MM.1S (cell line): Measurements from ENCODE around the gene CEMIP2.

Experiments used
- DNase-seq: peaks from one replicate; pipeline ENCODE4 v3.0.0-alpha.2; 2015
- H2AFZ ChIP-seq: fragments of 300-600 bp; sonication (generic); 2 replicates; pipeline ENCODE4 v1.6.0; 2016; ENCODE audit warnings: antibody characterized with exemption, low read length
- H3F3A ChIP-seq: fragments of 300-600 bp; sonication (generic); 2 replicates; pipeline ENCODE4 v1.6.1; 2016; ENCODE audit warnings: mild to moderate bottlenecking, antibody characterized with exemption, low read length, moderate library complexity, mixed read lengths; ENCODE audit not compliant: insufficient read depth
- H3K27ac ChIP-seq: fragments of 300-600 bp; sonication (generic); 2 replicates; pipeline ENCODE4 v1.5.1; 2016; ENCODE audit warnings: mild to moderate bottlenecking, low read length
- H3K27me3 ChIP-seq: fragments of 300-600 bp; sonication (generic); replicated peaks from 2 replicates; pipeline ENCODE4 v1.6.0; 2016; ENCODE audit warnings: low read length; ENCODE audit not compliant: insufficient read depth
- H3K36me3 ChIP-seq: fragments of 300-600 bp; sonication (generic); replicated peaks from 2 replicates; pipeline ENCODE4 v1.6.1; 2016; ENCODE audit warnings: mild to moderate bottlenecking, low read length, mixed read lengths; ENCODE audit not compliant: insufficient read depth
- H3K4me1 ChIP-seq: fragments of 300-600 bp; sonication (generic); 2 replicates; pipeline ENCODE4 v1.6.1; 2016; ENCODE audit warnings: low read length, mixed read lengths
- H3K4me2 ChIP-seq: fragments of 300-600 bp; sonication (generic); 2 replicates; pipeline ENCODE4 v1.6.0; 2016; ENCODE audit warnings: low read depth, low read length
- H3K4me3 ChIP-seq: fragments of 300-600 bp; sonication (generic); 2 replicates; pipeline ENCODE4 v1.5.1; 2016; ENCODE audit warnings: low read length, mixed read lengths
- H3K79me2 ChIP-seq: fragments of 300-600 bp; sonication (generic); 2 replicates; pipeline ENCODE4 v1.6.1; 2016; ENCODE audit warnings: mixed run types, low read length, mixed read lengths
- H3K9ac ChIP-seq: fragments of 300-600 bp; sonication (generic); 2 replicates; pipeline ENCODE4 v1.6.1; 2016; ENCODE audit warnings: low read length, mixed read lengths
- H3K9me2 ChIP-seq: fragments of 300-600 bp; sonication (generic); replicated peaks from 2 replicates; pipeline ENCODE4 v1.6.1; 2016; ENCODE audit warnings: mild to moderate bottlenecking, low read length, mixed read lengths; ENCODE audit not compliant: insufficient read depth
- H3K9me3 ChIP-seq: fragments of 300-600 bp; sonication (generic); replicated peaks from 2 replicates; pipeline ENCODE4 v1.6.1; 2016; ENCODE audit warnings: mild to moderate bottlenecking, low read length, mixed read lengths; ENCODE audit not compliant: insufficient read depth
- H4K20me1 ChIP-seq: fragments of 300-600 bp; sonication (generic); 2 replicates; pipeline ENCODE4 v1.6.1; 2016; ENCODE audit warnings: mild to moderate bottlenecking, low read length, moderate library complexity, mixed read lengths; ENCODE audit not compliant: insufficient read depth
- EZH2 ChIP-seq: fragments of 300-600 bp; sonication (generic); optimal IDR thresholded peaks from 2 replicates; pipeline ENCODE3; 2017; ENCODE audit warnings: low read depth, mild to moderate bottlenecking, antibody characterized with exemption, low read length, mixed read lengths
- EZH2phosphoT487 ChIP-seq: fragments of 300-600 bp; sonication (generic); IDR thresholded peaks from 2 replicates; pipeline ENCODE4 v1.6.1; 2018; ENCODE audit warnings: antibody characterized with exemption, low read length
- TF ChIP-seq, protein P1 (sequence below): fragments of 300-600 bp; sonication (generic); IDR thresholded peaks from 2 replicates; pipeline ENCODE4 v1.5.1; 2016; ENCODE audit warnings: antibody characterized with exemption, low read length, mixed read lengths

Gene CEMIP2

DNA sequence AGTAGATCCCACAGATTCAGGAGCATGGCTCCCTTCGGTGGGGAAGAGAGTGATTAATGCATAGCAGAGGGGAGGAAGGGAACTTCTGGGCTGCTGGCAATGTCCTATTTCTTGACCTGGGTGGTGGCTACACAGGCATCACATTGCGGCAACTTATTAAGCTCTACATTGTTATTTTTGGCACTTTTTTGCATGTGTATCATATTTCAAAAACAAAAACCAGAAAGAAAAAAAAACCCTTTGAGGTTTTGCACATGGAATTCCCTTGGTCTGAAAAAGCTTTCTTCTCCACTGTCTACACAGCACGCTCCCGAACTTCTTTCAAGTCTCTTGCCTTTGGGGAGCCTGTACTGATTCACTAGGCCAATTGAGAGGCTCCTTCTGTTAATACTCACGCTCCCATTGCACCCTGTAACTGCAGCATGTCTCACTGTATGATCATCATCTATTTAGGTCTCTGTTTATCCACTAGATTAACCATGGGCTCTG, 25.1 kb downstream of the CEMIP2 start:
- H3F3A ChIP-seq = no peaks in the 10 kb centered on the region
- H3K27ac ChIP-seq = no peak overlapping the region
- no peaks in the 10 kb centered on the region for H3K27me3 ChIP-seq
- H3K4me2 ChIP-seq = no peak overlapping the region
- H3K36me3 ChIP-seq = no peaks in the 10 kb centered on the region
- H2AFZ ChIP-seq = no peak overlapping the region
- H3K9me3 ChIP-seq = no peaks in the 10 kb centered on the region
- H3K4me1 ChIP-seq = no peaks in the 10 kb centered on the region
- no peaks in the 10 kb centered on the region for H3K79me2 ChIP-seq
- H3K9ac ChIP-seq = no peak overlapping the region
- H3K9me2 ChIP-seq = no peaks in the 10 kb centered on the region
- TF ChIP-seq, protein P1, sequence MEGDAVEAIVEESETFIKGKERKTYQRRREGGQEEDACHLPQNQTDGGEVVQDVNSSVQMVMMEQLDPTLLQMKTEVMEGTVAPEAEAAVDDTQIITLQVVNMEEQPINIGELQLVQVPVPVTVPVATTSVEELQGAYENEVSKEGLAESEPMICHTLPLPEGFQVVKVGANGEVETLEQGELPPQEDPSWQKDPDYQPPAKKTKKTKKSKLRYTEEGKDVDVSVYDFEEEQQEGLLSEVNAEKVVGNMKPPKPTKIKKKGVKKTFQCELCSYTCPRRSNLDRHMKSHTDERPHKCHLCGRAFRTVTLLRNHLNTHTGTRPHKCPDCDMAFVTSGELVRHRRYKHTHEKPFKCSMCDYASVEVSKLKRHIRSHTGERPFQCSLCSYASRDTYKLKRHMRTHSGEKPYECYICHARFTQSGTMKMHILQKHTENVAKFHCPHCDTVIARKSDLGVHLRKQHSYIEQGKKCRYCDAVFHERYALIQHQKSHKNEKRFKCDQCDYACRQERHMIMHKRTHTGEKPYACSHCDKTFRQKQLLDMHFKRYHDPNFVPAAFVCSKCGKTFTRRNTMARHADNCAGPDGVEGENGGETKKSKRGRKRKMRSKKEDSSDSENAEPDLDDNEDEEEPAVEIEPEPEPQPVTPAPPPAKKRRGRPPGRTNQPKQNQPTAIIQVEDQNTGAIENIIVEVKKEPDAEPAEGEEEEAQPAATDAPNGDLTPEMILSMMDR = no peak
- TF ChIP-seq EZH2 (no peak), EZH2phosphoT487 (no peak)
- DNase-seq = no peak
- no peak overlapping the region for H3K4me3 ChIP-seq
- no peaks in the 10 kb centered on the region for H4K20me1 ChIP-seq

DNA sequence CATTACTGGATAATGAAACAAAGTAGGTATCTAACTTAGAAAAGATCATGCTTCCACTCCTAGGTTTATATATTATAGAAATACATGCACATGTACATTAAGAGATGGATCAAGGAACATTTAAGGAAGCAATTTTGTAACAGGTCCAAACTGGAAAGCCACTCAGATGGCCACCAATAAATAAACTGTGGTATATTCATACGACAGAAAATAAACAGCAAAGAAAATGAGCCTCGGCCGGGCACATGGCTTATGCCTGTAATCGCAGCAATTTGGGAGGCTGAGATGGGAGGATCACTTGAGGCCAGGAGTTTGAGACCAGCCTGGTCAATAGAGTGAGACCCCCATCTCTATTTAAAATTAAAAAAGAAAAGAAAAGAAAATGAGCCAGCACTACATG, 25.6 kb downstream of the CEMIP2 start:
- no peak overlapping the region for H3K4me2 ChIP-seq
- no peak for TF ChIP-seq EZH2
- TF ChIP-seq EZH2phosphoT487 = no peak
- TF ChIP-seq, protein P1 = no peak
- H3K27ac ChIP-seq = no peak overlapping the region
- H3K36me3 ChIP-seq = no peaks in the 10 kb centered on the region
- H2AFZ ChIP-seq = no peak overlapping the region
- H3K9ac ChIP-seq = no peak overlapping the region
- H3K27me3 ChIP-seq = no peaks in the 10 kb centered on the region
- no peaks in the 10 kb centered on the region for H4K20me1 ChIP-seq
- no peaks in the 10 kb centered on the region for H3K4me1 ChIP-seq
- H3K4me3 ChIP-seq = no peak overlapping the region
- no peak for DNase-seq
- no peaks in the 10 kb centered on the region for H3K9me3 ChIP-seq
- H3K9me2 ChIP-seq = no peaks in the 10 kb centered on the region
- H3K79me2 ChIP-seq = no peaks in the 10 kb centered on the region
- H3F3A ChIP-seq = no peaks in the 10 kb centered on the region

DNA sequence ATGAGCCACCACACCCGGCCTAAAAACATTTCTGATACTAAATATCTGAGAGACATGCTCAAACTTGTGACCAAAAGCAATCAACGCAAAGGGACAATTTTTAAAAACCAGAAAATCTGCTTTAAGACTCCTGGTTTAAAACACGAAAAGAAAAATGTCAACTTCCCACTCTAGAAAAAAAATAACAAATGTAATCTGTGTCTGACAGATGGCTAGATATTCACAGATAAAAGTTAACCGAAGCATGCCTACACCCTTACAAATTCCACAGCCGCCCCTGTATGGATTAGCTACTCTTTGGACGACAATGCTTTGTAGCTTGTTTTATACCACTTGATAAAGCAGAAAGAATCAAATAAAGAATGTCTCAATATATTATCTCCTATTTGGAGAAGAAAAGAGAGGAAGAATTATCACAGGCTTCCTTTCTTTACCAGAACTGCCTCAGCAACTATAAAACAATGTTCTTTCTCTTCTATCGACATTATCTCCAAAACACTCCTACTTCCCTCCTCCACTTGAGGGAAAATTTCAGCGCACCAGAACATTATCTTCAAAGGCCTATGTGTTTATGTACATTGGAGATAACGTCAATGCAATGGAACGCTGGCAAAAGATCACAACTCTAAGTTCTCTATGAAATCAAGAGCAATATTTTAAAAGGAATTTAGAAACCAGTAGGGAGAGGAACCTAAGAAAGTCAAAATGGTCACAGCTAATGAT, 26.2 kb downstream of the CEMIP2 start:
- no peak overlapping the region for H3K27ac ChIP-seq
- no peak overlapping the region for H3K9ac ChIP-seq
- no peak overlapping the region for H2AFZ ChIP-seq
- no peaks in the 10 kb centered on the region for H3K9me3 ChIP-seq
- H3K36me3 ChIP-seq = no peaks in the 10 kb centered on the region
- H3K79me2 ChIP-seq = no peaks in the 10 kb centered on the region
- no peaks in the 10 kb centered on the region for H3F3A ChIP-seq
- H3K4me1 ChIP-seq = no peaks in the 10 kb centered on the region
- no peaks in the 10 kb centered on the region for H4K20me1 ChIP-seq
- TF ChIP-seq, protein P1 = no peak
- no peak for TF ChIP-seq EZH2phosphoT487
- TF ChIP-seq EZH2 = no peak
- DNase-seq = no peak
- no peak overlapping the region for H3K4me3 ChIP-seq
- H3K27me3 ChIP-seq = no peaks in the 10 kb centered on the region
- H3K9me2 ChIP-seq = no peaks in the 10 kb centered on the region
- no peak overlapping the region for H3K4me2 ChIP-seq
